Stimulated activated CD4-positive, alpha-beta T cell treated with anti-CD3 and anti-CD28 coated beads, Interleukin-15, amount 100 ng/mL, for 24 hours (primary cell): Measurements from ENCODE around the gene EGFLAM.

Experiments
- DNase-seq: peaks from one replicate; pipeline ENCODE4 v3.0.0-alpha.2; 2020

EGFLAM gene

DNA sequence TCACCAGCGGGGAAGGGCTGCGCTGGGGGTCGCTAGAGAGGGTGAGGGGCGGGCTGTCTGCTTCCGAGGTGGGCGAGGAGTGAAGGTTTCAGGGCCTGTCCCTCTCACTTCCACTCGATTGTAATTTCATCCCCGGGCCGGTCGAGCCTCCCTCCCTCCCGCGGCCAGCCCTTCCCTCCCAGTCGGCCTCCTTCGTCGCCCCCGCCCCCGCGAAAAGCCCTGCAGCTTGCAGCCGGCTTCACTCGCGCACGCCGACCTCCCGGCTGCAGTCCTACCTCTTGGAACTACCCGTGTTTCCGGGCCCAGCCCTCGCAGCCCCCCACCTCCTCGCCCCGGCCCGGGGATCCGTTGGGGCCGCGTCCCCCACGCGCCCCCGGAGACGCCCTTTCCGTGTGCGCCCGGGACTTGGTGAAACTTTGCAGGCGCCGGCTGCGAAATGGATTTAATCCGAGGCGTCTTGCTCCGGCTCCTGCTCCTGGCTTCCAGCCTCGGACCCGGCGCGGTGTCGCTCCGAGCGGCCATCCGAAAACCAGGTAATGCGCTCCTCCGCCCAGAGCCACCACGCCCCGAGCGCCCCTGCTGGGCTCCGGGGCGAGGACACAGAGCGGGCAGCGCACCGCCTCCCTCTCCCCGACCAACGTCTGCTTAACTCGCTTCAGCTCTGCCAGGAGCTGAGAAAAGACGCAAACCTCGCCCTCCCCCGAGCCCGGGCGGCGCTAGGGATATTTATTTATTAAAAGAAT is at the start of gene EGFLAM:
Gene EGFLAM, plus strand, starts transcription at position 241 of the 743 bp plus-strand sequence. Its CDS starts 196 bp downstream, at position 437.
- peak; percentile 36 for DNase-seq

- peak; percentile 13 for DNase-seq
Measured at GRCh38 chr5:38208782-38209378, 49.5 kb upstream of the EGFLAM start.

DNA sequence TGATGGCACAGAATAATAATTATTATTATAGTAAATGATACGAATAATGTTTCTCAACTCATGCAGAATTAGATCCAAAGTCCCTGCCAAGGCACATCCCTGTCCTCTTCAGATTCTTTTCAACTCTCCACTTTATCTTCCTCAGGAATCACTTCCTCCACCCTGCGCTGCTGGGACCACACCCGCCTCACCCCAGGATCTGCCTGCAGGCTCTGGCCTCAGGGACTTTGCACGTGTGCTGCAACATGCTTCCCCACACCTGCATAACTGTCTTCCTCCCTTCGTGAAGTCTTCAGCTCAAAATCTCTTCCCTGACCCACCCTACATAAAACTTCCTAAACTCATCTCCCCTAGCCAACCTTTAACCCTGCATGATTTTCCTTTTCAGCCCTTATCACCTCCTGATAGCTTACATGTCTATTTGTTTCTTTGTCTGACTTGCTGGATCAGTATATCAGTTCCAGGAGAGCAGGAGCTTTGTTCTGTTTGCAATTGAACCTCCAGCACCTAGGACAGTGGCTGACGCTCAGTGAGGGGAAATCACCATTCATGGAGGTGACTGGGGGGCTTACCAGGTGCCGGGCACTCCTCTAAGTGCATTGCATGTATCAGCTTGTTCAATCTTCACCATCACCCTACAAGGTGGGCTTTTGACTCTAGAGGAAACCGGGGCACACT is 47.5 kb upstream of the EGFLAM start:
- no peak for DNase-seq

GRCh38 chr5:38211354-38211710 is 47.0 kb upstream of the EGFLAM start:
- DNase-seq: no peak

DNA sequence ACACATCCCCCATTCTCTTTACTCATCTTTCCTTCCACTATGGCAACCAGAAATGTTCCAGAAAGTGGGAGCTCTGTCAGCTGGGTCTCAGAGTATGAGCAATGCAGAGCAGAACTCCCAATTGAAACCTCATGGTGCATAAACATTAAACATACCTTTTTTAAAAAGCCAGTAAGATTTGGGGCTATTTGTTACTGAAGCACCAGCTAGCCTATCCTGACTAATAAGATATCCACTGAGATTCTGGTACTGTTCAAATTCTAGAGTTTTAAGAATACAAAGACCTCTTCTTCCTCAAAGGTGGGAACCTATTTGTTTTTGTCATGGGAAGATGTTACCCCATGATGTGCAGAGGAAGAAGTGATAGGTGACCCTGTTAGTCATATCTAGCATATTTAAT is 46.1 kb upstream of the EGFLAM start:
- DNase-seq: no peak

- DNase-seq: no peak
Measured at GRCh38 chr5:38226091-38226490, 32.3 kb upstream of the EGFLAM start.

DNA sequence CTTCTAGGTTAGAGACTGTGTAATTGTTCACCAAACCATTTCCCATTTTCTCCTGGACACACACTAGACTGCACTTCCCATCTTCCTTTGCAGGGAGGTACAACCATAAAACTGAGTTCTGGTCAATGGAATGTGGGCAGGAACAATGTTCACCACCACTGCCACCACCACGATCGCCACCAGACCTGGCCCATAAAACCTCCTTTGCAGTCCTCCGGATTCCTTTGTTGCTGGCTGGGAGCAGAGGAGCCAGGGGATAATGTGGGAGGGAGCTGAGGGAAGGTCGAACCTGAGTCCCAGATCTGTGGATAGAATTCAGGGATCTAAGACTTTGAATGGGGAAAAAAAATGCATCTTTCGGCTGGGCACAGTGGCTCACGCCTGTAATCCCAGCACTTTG is 29.4 kb upstream of the EGFLAM start:
- DNase-seq: no peak

GRCh38 chr5:38234737-38235136 is 23.6 kb upstream of the EGFLAM start:
- no peak for DNase-seq

DNA sequence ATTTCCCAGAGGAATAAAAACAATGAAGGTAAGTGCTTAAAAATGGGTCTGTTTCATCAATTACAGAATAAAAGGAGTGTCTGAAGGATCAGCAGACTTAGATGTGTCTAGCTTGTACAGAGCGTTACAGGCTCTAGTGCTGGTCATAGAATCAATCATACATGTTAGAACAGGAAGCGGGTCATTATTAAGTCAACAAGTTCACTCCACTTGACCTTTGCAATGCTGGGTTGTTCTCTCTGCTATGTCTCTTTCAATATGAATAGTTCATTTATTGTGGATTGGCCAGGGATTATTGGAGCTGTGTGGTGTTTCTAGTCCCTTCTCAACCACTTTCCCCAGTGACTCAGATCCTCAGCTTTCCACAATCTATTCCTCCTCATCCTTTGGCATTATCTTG is 20.7 kb upstream of the EGFLAM start:
- no peak for DNase-seq

DNA sequence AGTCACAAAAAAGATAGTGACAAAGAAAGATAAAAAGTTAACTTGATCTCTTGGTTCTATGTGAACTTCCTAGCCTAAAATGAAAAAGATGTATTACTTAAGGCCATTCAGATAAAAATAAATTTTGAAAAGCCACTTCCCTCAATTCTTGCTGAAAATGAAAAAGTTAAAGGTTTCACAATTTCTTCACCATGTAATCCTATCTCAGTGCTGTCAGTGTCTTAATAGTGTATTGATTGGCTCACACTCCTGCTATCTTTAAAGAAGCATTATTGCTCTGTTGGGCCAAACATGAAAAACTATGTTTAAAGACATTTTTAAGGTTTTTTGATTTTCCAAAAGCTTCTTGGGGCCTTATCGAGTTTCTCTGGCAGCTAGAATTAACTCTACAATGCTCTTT is 18.1 kb upstream of the EGFLAM start:
- no peak for DNase-seq

DNA sequence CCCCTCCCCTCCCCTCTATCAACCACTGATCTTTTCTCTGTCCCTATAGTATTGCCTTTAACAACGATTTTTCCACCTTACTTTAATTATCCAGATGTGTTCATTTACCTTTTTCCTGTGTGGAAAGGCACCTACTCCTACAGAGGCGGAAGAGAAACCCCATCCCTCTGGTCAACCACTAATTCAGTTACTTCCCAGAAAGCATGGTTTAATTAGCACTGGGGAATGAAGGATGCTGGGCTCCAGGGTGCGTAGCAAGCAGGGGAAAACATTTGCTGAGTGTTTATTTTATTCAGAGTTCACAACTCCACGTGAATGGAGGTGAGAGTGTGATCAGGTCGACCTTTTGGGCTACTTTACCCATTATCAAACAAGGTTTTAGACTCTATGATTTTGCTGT is 16.7 kb upstream of the EGFLAM start:
- no peak for DNase-seq

DNA sequence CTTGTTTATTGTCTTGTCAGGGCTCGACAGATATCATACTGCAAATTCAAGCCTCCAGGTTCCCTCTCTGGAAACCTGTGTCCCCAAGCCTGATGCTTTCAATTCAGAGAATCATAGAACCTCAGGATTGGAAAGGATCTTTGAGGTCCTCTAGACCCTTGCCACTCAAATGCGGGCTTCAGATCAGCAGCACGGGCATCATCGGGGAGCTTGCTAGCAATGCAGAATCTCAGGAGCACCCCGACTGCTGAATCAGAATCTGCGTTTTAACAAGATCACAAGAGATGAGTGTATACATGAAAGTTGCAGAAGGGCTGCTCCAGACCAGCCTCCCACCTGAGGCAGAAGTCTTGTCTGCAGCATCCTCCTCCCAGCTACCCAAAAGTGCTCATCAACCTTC is 13.1 kb upstream of the EGFLAM start:
- DNase-seq: no peak

- DNase-seq: no peak
Measured at GRCh38 chr5:38249301-38249700, 9.1 kb upstream of the EGFLAM start.

DNA sequence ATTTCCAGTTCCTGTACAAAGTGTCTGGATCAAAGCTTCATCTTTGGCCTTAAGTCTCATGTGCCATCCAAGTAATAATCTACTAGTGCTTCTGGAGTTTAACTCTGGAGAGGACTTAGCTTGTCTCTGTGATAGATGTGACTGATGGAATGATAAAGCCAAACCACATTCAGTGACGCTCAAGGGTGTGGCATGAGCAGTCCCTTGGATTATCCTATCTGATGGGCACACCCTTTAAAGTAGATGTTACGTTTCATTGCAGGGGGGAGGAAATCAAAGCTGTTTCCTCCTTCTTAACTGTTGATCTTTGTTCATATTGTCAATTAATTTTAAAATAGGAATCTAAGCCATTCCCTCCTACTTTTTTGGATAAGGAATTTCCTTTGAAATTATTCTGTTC is 8.5 kb upstream of the EGFLAM start:
- no peak for DNase-seq

DNA sequence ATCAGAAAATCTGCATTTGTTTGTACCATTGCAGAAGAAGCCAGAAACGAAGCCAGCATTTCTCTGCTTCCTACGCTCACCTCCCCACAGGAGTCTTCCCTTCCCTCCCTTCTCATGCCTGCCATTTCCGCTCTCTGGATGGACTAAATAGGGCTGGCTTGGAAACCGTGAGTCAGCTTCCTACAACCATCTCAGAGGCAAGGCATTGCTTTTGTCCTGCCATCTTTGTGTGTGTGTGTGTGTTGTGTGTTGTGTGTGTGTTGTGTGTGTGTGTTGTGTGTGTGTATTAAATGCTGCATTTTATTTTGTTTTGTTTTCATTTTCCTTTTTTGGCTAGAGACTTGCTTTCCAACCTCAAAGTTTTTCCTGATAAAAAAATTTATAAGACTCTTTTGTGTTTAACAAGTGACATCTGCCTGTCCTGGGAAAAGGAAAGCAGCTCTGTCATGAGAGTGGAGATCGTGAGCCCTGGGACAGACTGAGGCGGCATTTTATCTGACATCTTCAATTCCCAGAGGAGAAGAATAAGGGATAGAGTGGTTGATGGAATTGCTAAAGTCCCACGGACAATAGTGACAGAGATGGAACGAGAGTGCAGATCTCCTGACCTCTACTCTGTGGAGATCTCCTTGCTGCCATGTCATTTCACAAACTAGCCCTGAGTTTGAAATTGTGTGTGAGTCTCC is 7.5 kb upstream of the EGFLAM start:
- DNase-seq: no peak

GRCh38 chr5:38253759-38254158 is 4.6 kb upstream of the EGFLAM start:
- DNase-seq: no peak

DNA sequence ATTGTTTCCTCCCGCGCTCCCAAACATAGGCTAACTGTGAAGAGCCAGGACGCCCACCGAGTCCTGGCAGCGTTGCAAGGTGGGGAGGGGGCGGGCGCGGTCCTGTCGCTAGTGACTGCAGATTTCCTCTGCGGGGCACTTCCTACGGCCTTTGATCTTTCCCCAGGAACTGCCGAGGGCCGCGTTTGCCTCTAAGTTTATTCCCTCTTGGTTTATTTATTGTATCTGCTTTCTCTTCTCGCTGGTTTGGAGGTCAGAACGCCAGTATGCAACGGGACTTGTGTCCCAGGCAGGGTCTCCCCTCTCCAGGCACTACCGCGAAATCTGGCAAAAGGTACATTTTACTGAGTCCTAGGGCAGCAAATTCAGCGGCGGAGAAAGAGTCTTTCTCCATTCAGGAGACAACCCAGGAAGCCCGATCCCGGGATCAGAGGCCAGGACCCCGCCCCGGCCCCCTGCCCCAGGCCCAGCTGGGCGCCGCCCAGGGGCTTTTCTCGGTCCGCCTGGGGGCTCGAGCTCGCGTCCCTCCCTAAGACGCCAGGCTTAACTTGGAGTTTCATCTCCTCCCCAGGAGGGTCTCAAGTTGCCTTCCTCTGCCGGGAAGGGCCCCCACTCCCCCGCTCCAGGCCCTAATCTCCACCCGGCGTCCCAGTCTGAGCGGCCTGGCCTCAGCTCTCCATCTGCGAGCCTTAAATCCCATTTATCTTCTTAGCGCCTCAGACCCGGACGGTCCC is 884 bp upstream of the EGFLAM start:
- peak; percentile 2 for DNase-seq

DNA sequence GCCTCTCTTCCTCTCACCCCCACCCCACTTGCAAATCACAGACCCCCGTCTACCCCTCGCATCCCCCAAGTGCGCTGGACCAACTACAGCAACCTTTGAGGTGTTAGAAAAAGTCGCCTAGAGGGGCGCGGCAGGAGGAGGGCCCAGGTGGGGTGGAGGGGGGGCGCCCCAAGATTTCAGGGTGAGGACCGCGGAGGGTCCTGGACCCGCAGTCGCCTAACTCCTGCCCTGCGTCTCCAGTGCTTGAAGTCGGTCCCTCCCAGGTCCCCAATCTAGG is 379 bp upstream of the EGFLAM start:
- DNase-seq: no peak

GRCh38 chr5:38259062-38259808 is 876 bp downstream of the EGFLAM start:
- no peak for DNase-seq

DNA sequence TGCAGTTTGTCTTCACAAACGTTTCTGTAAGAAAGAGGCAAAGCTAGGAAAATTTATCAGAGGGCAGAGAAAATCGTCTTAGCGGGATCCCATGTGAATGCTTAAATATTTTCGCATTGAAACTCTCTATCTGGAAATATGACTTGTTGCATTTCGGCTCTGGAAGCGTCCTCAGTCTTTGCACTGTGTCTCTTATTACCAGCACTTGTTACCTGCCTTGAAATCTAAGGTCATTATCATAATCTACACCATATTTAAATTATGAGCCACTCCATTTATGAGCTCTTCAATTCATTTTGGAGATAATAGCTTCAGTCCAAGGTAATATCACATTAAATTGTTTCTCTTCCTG is 1.4 kb downstream of the EGFLAM start:
- DNase-seq: no peak

DNA sequence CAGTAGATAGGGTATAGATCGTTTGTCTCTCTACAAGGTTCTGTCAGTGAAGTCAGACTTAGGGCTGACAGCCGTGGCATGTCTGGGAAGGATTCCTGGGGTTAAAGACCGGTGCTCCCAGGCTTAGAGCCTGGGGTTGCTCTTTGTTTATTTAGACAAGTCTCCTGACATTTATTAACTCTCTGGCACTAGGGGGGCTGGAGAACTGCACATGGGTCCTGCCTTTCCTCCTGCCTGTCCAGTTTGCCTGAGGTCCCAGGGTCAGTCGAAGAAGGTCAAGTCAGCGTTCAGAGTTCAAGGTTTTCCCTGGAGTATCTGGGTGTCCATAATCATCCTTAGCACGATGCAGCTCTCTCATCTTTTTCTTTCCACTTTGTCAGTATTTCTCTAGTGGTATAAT is 5.6 kb downstream of the EGFLAM start:
- no peak for DNase-seq

- peak; percentile 72 for DNase-seq
Measured at GRCh38 chr5:38265546-38266179, 7.3 kb downstream of the EGFLAM start.
